ENCODE results near the gene UBALD2. TPM values are rescaled to one million over a fixed set of nuclear protein-coding genes. Genes with fewer than 3 reads are reported as not detected.

Gene UBALD2
- total RNA-seq, 1 donor from 2014 or later = 3.4 TPM

DNA sequence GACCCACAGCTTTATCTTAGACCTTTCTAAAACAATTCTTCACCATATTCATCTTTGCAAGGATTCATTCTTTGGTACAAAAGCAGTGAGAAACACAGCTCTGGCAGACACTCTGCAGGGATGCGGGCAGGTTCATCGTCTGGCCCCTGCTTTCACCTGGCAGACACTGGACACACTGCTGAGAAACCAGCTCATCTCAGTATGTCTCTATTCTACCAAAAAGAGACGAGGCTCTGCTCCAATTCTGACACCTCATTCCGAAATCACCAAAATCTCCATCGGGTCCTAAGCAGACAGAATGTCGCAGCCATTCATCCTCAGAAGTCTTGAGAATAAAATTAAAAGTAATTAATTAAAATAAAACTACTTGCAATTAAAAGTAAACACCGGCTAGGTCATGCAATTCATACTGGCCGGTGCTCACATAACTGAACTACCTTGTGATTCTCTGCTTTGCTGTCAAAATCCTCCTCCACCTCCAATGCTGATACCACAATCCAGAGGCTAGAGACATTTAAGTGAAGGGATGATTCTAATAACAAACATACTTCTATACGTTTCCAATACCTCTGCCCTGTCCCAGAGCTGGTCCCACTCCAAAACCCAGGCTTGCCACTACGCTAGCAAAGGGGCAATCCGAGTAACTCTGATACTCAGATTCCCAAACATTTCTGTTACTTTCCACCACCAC, 26.2 kb upstream of the UBALD2 start:
- Histone ChIP-seq H3K4me3 (ENCODE audit: low read depth, low read length) (no peak overlapping the region), H3K27me3 (ENCODE audit: control insufficient read depth, insufficient read depth, low read length) (peaks cover 29% of the 10 kb centered on the region), H3K36me3 (ENCODE audit: control insufficient read depth, insufficient read depth, low read length) (no peaks in the 10 kb centered on the region)
- TF ChIP-seq, protein P1, sequence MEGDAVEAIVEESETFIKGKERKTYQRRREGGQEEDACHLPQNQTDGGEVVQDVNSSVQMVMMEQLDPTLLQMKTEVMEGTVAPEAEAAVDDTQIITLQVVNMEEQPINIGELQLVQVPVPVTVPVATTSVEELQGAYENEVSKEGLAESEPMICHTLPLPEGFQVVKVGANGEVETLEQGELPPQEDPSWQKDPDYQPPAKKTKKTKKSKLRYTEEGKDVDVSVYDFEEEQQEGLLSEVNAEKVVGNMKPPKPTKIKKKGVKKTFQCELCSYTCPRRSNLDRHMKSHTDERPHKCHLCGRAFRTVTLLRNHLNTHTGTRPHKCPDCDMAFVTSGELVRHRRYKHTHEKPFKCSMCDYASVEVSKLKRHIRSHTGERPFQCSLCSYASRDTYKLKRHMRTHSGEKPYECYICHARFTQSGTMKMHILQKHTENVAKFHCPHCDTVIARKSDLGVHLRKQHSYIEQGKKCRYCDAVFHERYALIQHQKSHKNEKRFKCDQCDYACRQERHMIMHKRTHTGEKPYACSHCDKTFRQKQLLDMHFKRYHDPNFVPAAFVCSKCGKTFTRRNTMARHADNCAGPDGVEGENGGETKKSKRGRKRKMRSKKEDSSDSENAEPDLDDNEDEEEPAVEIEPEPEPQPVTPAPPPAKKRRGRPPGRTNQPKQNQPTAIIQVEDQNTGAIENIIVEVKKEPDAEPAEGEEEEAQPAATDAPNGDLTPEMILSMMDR (IDR thresholded peaks at IDR 0.05; ENCODE audit: insufficient read depth, low read length, severe bottlenecking) = no peak
- DNase-seq (ENCODE audit: low read depth) = no peak
- no peak for FAIRE-seq

DNA sequence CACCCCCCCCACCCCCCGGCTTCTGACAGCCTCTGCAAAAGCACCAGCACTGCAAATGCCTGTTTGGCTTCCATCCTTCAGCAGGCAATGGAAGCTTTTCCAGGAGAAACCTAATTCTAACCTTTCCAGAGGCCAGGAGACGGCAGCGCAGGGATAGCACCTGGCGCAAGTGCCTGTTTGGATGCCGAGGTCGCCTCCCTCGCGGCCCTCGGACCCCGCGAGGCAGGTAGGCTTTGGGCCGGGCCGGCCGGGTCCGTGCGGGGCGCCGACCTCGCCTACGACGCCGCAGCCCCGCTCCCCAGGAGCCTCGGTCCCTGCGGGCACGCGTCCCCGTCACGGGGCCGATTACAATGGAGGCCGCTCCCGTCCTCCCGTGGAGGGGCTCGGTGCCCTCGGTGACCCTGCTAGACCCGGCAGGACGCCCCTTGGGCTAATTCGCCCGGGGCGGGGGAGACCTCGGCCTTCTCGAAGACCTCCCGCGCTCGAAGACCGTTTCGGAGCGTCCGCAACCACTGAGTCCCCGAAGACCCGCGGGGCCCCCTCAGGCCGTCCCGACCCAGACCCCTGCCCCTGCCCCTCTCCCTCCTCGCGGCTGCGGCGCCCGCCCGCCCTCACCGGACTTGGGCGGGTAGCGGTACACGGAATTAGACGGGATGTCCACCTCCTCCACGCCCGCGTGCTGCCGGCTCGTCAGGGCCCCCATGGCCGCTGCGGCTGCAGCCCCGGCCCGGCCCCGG, 25.4 kb upstream of the UBALD2 start:
- Histone ChIP-seq H3K36me3 (ENCODE audit: control insufficient read depth, insufficient read depth, low read length) (no peaks in the 10 kb centered on the region), H3K27me3 (ENCODE audit: control insufficient read depth, insufficient read depth, low read length) (peaks cover 31% of the 10 kb centered on the region), H3K4me3 (ENCODE audit: low read depth, low read length) (no peak overlapping the region)
- DNase-seq (ENCODE audit: low read depth) (no peak), FAIRE-seq (no peak)
- TF ChIP-seq, protein P1 (IDR thresholded peaks at IDR 0.05; ENCODE audit: insufficient read depth, low read length, severe bottlenecking) = no peak

DNA sequence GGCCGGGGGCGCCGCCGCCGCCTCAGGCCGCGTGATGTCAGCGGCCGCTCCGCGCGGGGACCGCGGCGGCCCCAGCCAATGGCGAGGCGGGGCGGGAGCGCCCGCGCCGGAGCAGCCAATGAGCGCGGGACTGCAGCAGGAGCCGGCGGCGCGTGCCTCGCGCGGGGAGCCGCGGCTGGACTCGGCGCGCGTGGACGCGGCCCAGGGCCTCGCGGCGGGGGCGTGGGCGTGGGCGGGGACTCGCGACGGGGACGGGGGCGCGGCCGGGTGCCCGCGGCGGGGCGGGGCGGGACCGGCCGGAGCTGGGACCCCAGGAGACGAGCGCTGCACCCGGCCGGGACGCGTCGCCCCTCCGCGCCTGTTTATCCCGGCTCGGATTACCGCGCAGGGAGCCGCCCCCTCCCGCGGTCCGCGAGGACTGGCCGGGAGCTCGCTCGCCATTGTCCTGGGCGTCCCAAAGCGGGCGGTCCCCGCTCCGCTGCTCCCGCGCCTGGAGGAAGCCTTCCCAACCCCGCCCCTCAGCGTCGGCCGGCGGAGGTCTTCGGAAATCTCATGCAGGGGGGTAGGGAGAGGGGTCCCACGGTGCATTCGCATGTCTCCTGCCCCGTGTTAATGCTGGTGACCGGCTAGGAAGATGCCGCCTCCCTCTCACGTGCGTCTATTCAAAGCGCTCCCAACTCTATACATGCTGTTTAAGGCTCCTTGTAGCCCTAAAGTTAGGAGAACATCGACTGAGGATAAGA, 24.5 kb upstream of the UBALD2 start, which contains the start of gene RNF157:
RNF157 (minus strand) TSS at position 33 of the 743 bp plus-strand sequence. CDS start 253 bp downstream, outside the sequence.
- Histone ChIP-seq H3K4me3 (ENCODE audit: low read depth, low read length) (peak within 1 kb of the TSS; percentile 37), H3K36me3 (ENCODE audit: control insufficient read depth, insufficient read depth, low read length) (no peaks in the 10 kb centered on the region), H3K27me3 (ENCODE audit: control insufficient read depth, insufficient read depth, low read length) (peaks cover 31% of the 10 kb centered on the region)
- FAIRE-seq (no peak), DNase-seq (ENCODE audit: low read depth) (no peak)
- TF ChIP-seq, protein P1 (IDR thresholded peaks at IDR 0.05; ENCODE audit: insufficient read depth, low read length, severe bottlenecking) = no peak

DNA sequence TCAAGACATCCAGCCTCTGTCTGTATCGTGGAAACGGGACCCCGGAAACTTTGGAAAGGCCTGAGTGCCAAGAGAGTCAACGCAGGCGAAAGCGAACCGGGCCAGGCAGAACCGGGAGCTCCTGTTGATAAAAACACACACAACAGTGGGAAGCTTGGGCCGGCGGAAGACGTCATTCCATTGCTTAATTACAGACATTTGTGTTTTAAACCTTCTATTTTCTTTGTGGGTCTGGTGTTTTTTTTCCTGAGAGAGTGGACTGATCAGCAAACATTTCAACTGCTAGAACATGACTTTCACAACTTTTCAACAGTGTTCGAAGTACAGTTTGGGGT, 24.0 kb upstream of the UBALD2 start:
- H3K4me3 ChIP-seq (ENCODE audit: low read depth, low read length) = peak overlapping the region; percentile 37
- H3K27me3 ChIP-seq (ENCODE audit: control insufficient read depth, insufficient read depth, low read length) = peaks cover 31% of the 10 kb centered on the region
- DNase-seq (ENCODE audit: low read depth) = no peak
- TF ChIP-seq, protein P1 (IDR thresholded peaks at IDR 0.05; ENCODE audit: insufficient read depth, low read length, severe bottlenecking) = no peak
- no peaks in the 10 kb centered on the region for H3K36me3 ChIP-seq (ENCODE audit: control insufficient read depth, insufficient read depth, low read length)
- FAIRE-seq = no peak

DNA sequence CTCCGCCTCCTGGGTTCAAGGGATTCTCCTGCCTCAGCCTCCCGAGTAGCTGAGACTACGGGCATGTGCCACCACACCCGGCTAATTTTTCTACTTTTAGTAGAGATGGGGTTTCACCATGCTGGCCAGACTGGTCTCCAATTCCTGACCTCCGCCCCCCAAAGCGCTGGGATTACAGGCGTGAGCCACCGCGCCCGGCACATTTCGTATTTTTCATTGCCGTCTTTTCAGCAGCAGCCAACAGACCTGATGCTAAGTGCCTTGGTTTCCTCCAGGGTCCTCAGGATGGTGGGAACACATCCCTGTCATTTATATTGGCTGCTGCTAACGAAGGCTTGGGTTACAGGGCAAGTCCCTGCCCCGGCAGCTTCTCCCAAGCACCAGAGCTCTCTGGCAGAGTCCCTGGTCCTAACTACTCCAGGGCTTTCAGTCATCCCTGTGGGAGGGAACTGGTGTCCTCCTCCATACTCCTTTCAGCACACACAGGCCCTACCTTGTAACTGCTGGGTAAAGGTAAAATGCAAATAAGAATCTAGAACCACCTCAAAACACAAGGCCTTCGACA, 23.4 kb upstream of the UBALD2 start:
- no peak overlapping the region for H3K4me3 ChIP-seq (ENCODE audit: low read depth, low read length)
- DNase-seq (ENCODE audit: low read depth) = no peak
- no peaks in the 10 kb centered on the region for H3K36me3 ChIP-seq (ENCODE audit: control insufficient read depth, insufficient read depth, low read length)
- H3K27me3 ChIP-seq (ENCODE audit: control insufficient read depth, insufficient read depth, low read length) = peaks cover 34% of the 10 kb centered on the region
- TF ChIP-seq, protein P1 (IDR thresholded peaks at IDR 0.05; ENCODE audit: insufficient read depth, low read length, severe bottlenecking) = no peak
- FAIRE-seq = no peak

Measured in bronchial epithelial cell (primary cell).